ENCODE measurements around the gene ANK3.

The ANK3 gene

DNA sequence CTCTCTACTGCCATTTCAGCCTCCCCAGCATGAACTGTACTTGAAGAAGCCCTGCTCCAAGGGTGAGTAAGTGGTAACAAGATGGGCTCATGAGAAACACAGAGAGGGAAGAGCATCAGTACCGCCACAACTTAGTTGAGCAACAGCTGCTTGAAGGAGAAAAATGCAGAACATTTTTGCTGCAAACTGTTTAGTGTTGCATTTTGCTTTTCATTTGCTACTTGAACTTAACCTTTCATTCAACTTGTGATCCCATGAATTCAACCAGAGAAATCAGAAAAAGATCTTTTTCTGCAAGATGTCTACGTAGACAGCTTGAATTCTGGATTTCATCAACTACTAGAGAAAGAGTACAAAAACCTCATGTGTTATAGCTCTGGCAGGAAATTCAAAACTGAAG lies 40.7 kb downstream of the ANK3 start:
- no peak for DNase-seq (ENCODE audit: low read depth in 1 of 2, low spot score in 1 of 2)

GRCh38 chr10:60347270-60347669 lies 42.4 kb downstream of the ANK3 start:
- no peak for DNase-seq (ENCODE audit: low read depth in 1 of 2, low spot score in 1 of 2)

DNA sequence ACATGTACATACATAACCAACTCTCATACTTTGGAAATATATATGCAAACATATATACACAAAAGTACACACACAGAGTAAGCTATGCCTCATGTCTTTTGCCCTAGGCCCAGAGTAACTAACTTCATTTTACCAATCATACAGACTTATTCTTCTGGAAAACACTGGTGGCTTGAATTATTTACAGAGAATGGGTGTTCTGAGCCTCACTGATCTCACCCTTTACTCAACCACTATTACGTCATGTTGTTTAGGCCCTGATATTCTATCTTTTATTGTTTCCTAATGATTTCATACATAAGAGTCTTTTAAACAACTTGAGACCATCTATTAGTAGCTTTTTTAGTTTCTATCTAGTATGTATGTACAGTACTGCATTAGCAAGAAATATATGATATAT lies 43.0 kb downstream of the ANK3 start:
- no peak for DNase-seq (ENCODE audit: low read depth in 1 of 2, low spot score in 1 of 2)

- no peak for DNase-seq (ENCODE audit: low read depth in 1 of 2, low spot score in 1 of 2)
Observed at GRCh38 chr10:60343254-60343653, 46.4 kb downstream of the ANK3 start.

DNA sequence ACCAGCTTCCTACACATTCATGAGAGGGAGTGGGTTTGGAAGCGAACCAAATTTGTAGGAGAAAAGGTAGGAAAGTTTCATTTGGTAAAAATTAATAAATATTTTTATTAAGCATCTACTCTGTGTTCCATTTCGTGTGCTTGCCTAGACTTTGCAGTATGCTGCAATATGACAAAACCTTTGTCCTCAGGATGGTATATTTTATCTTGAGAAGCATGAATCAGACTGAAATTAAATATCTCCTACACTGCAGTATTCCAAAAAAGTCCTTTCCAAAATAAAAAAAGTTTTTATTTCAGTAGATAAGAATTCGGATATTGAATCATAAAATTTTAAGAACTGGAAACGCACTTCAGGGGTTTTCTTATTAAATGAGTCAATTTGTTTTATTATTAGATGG lies 47.7 kb downstream of the ANK3 start:
- DNase-seq (ENCODE audit: low read depth in 1 of 2, low spot score in 1 of 2): no peak

DNA sequence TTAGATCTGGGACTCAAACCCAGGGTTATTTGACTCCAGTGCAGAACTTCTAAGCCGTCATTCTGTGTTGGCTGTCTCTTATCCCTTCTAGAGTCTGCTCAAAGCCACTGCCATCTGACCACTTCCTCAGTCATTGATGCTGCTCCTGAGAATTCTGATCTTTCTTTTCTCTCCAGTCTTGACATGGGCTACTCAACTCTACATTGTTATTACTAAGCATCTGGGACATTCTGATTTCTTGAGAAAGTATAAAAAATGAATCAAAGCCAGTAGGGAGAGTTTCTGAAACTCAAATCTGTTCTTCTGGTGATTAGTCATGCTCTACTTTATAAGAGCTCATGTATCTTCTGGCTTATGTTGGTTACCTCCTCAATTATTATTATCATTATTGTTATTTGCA lies 48.7 kb downstream of the ANK3 start:
- DNase-seq (ENCODE audit: low read depth in 1 of 2, low spot score in 1 of 2): no peak

DNA sequence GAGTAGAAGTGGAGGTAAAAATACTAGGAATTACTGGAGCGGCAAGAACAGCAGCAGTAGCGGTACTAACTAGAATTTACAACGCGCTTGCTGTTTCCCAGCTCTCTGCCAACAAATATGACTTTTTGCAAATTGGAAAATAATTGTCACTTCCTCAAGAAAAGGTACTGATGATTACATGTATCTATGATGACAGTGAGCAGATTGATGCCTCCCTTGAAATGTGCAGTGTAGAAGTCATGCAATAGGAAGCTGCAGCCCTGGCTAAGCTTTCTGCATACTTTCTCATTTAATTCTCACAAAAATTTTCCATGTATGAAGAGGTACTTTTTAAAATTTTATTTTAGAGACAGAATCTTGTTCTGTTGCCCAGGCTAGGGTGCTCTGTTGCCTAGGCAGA lies 49.9 kb downstream of the ANK3 start:
- DNase-seq (ENCODE audit: low read depth in 1 of 2, low spot score in 1 of 2): no peak

DNA sequence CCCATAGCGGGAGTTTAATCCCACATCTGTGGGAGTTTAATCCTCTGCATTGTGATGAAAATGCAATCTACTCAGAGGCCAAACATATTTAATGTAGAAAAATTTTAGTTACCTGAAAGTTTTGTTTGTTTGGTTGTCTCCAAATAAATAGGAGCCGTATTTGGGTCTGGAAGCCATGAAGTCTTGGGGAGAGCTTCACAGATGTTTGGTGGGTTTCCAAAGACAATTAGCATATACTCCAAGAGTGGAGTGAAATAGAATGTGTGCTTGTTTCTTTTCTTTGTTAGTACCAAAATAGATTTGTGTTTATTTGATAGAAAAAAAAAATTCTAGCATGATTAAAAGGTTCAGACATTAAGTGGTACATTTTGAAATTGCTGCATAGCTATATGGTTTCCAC lies 50.9 kb downstream of the ANK3 start:
- DNase-seq (ENCODE audit: low read depth in 1 of 2, low spot score in 1 of 2): no peak

DNA sequence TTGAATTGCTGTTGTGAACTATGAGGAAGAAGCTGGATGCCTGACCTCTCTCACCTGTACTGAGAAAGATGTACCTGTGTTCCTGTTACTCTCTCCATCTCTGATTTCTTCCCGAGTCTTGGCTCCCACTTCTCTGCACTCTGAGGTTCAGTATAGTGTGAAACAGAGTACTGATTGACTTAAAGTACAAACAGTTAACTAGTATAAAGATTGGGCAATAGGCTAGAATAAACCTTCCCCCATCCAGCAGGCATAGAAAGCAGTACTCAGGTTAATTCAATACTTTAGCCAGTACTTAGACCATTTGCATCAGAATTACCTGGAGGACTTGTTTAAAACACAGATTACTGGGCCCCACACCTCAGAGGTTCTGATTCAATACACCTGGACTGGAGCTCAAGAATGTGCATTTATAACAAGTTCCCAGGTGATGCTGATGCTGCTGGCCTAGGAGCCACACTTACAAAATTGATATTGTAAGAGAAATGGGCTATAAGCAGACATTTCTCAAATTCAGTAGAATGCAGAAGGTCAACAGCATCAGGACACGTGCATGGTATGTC lies 51.6 kb downstream of the ANK3 start:
- no peak for DNase-seq (ENCODE audit: low read depth in 1 of 2, low spot score in 1 of 2)

GRCh38 chr10:60336901-60337630 lies 52.6 kb downstream of the ANK3 start:
- DNase-seq (ENCODE audit: low read depth in 1 of 2, low spot score in 1 of 2): no peak

DNA sequence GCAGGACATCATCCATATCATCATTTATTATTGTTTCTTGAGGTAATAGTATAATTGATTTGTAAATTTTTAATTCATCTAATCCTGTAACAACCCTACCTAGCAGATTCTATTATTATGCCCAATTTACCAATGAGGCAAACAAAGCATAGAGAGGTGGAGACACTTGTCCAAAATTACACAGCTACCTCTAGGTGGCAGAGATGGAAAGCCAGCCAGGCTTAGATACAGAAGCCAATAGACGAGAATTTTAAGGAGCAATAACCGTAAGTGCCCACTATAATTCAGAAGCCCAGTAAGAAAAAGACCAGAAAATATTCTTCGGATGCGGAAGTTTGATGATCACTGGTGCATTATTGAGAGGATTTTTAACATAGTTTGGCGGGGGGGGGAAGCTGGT lies 54.0 kb downstream of the ANK3 start:
- DNase-seq (ENCODE audit: low read depth in 1 of 2, low spot score in 1 of 2): no peak

DNA sequence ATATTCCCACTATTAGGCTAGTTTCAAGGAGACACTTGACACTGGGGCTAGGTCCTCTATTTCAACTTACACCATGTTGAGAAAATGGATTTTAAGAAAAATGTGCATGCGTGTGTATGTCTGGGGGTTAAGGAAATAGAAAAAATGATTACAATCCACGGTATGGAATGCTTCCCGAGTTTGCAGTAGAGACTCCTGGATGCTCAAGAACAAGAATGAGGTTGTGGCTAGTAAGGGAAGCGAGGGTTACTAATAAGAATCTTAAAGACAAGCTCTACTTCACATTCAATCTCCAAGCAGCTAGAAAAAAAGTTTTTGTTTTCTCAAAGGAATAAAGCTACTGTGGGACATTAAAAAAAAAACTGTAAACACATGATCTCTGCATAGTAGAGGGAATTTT lies 54.7 kb downstream of the ANK3 start:
- DNase-seq (ENCODE audit: low read depth in 1 of 2, low spot score in 1 of 2): no peak

- no peak for DNase-seq (ENCODE audit: low read depth in 1 of 2, low spot score in 1 of 2)
Observed at GRCh38 chr10:60332371-60332770, 57.3 kb downstream of the ANK3 start.

DNA sequence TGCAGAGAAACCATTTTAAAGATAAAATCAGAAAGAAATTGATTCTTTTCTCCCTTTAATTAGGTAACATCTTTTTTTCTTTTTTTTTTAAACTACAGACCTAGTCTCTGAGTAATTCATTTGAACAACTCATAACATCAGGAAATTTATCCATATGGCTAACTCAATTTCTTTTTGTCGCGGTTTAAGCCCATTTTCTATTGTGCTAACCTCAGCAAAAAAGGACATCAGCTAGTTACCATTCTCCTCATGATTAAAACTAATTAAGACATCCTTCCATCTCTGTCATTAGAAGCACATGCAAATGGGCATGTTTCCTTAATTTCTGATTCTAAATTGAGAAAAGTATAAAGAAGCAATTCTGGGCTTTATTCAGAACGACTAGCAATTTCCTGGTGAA lies 57.8 kb downstream of the ANK3 start:
- DNase-seq (ENCODE audit: low read depth in 1 of 2, low spot score in 1 of 2): no peak

DNA sequence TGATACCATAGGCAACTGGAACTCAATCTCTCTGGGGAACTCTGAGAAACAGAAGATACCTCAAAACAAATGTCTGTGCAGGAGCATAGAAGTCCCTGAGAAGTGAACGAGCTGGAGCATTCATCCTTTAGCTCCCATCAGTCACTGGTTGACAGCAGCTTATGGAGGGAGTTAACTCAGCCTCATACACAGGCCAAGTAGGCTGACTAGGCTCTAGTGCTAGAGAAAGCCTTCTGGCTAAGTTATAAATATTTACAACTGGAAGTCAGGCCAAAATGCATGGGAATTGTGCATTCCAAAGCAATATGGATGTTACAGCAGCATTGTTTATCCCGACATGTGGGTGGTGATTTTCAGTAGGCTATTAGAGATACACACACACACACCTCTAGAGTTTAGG lies 66.5 kb downstream of the ANK3 start:
- DNase-seq (ENCODE audit: low read depth in 1 of 2, low spot score in 1 of 2): no peak

DNA sequence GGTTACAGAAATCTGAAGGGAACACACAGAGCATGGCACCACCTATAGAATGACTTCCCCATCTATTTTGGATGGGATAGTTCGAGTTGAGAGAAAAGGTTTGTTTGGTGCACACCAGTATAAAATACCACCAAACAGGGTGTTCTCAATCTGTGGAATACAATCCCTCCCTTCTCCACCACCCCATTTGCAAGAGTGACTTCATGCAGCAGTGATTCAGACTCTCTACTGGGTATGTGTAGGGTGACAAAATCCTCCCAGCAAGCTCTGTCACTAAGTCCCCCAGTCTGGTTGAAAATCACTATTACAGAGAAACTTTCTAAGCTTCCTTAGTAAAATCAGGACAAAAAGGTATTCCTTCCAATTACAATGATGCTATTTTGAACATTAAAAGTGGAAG lies 69.0 kb downstream of the ANK3 start:
- DNase-seq (ENCODE audit: low read depth in 1 of 2, low spot score in 1 of 2): no peak

DNA sequence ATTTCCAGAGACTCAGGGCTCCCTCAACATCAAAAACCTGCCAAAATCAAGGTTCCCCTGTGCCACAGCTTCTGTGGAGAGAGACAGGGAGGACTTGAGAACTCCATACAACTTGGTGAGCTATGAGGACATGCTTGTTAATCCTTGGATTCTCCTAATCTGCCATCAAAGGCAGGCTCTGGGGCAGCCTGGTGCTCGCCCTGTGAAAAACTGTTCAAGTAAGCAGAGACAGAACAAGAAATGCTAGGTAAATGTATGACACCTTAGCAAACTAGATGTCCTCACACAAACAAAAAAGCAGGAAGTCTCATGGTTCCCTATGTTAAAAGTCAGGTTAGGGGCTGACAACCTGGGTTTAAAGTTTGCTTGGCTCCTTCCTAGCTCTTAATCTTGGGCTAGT lies 73.6 kb downstream of the ANK3 start:
- no peak for DNase-seq (ENCODE audit: low read depth in 1 of 2, low spot score in 1 of 2)

DNA sequence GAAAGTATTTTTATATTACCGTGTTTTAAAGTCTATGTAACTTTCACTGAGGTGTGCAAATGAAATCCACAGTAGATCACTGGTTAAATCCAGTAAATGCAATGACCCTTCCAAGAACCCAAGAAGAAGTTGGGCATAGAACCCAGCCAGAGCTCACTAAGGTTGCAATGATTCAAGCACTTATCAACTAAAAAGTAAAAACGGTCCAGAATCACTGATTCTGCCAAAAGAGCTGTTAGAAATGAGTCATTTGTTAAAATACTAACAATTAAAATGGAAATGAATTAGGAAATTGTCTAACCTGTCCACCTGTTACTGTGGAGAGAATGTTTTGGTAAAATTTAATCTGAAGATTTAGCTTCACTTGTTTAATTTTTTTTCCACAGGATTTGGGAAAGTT lies 74.4 kb downstream of the ANK3 start:
- no peak for DNase-seq (ENCODE audit: low read depth in 1 of 2, low spot score in 1 of 2)

DNA sequence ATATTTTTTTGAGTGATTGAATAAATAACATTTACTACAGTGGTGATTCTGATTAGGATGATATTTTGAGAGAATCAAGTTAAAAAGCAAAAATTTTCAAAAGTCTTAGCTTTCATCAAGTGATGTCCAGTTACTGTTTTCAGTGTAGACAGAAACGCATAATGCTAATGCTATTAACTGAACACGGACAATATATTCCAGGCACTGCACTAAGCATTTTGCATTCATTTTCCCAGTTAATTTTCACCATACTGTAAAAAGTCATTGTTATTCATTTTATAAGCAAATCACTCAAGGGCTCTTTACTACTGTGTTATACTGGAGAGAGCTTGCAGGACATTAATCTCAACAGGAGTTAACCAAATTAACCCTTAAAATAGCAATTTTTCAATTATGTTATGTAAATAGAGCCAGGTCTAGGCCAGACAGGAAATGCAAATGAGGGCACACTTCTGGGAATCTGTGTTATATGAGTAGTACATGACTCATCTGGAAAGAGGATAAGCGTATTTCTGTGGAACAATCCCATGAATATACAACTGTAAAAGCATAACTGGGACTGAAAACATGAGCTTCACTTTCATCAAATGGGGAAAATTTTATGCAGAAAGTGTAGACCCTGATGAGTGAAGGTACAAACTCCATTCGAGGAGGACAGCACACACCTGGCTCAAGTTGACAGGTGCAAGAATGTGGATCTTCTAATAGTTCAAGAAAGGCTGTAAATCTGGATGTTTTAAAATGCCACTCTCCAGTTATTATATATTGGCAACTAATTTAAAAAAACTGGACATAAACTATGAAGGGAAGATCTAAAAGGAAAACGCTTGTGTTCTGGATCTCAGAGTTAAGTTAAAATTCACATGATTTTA lies 75.4 kb downstream of the ANK3 start:
- peak in 1 of 2 donors; percentile 5 for DNase-seq (ENCODE audit: low read depth in 1 of 2, low spot score in 1 of 2)

DNA sequence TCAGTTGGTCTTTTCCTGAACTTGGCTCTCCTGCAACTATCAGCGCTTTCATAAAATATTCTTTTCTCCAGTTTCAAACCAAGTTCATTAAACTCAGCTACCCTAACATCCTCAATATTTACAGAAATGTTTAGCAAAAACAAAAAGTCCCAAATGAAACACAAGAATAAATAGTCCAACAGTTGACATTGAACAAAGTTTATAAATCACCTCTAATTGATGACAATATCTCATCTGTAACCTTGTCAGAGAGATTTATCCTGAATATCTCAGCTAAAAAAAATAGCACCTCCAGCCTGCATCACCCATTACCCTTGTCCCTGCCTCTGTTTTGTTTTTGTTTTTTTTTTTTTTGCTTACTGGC lies 76.1 kb downstream of the ANK3 start:
- no peak for DNase-seq (ENCODE audit: low read depth in 1 of 2, low spot score in 1 of 2)

DNA sequence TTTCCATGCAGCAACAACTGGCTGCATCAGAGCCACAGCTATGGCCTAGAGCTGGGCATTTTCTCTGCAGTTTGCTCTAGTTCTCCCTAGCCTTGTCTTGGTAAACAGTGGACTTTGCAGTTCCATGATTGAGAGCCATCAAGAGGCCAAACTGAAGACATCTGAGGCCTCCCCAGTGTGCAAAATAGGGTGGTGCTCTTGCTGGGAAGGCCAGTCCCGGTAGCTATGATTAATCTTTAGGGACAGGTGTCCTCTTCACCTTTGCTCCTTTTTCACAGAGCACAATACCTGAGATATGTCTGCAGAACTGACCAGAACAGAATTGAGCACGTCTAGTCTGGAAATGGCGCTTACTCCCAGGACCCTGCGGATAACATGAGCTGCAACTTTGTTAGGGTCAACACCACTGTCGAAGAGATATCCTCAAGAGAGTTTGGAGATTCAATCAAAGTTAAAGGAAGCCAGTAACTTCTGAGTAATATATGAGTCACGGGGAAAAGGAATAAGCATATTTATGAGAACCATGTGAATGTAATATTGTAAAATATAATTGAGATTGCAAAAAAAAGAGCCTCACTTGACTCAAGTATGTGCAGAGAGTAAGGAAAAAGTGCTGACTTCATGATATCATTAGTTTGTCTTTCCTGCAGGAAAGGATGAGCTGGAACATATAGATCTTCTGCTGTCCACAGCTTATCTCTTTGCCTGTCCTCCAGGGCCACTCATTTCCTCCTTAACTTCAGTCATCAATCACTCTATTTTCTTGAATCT lies 76.7 kb downstream of the ANK3 start:
- DNase-seq (ENCODE audit: low read depth in 1 of 2, low spot score in 1 of 2): no peak

- no peak for DNase-seq (ENCODE audit: low read depth in 1 of 2, low spot score in 1 of 2)
Observed at GRCh38 chr10:60311821-60312220, 77.9 kb downstream of the ANK3 start.
